ENCODE measurements around the gene B9D2.
A peak's percentile ranks its signal among the peaks of the same experiment; 100 is the strongest.

B9D2 gene

GRCh38 chr19:41325947-41326706 is 37.8 kb downstream of the B9D2 start:
- peak; percentile 15 for DNase-seq

DNA sequence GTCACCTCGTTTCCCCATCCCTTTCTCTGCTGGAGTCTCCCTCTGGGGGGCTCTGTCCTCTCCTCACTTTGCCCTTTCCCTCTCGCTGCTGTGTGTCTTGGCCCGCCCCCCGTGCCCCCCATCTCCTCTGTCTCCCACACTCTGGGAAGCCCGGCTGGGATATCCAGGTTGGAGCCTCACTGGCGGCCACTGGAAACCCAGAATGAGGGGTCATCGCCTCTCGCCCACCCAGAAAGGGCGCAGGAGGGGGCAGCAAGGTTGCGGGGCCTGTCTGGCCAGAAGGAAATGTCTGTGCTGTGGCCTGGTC is 38.4 kb downstream of the B9D2 start:
- no peak for DNase-seq

DNA sequence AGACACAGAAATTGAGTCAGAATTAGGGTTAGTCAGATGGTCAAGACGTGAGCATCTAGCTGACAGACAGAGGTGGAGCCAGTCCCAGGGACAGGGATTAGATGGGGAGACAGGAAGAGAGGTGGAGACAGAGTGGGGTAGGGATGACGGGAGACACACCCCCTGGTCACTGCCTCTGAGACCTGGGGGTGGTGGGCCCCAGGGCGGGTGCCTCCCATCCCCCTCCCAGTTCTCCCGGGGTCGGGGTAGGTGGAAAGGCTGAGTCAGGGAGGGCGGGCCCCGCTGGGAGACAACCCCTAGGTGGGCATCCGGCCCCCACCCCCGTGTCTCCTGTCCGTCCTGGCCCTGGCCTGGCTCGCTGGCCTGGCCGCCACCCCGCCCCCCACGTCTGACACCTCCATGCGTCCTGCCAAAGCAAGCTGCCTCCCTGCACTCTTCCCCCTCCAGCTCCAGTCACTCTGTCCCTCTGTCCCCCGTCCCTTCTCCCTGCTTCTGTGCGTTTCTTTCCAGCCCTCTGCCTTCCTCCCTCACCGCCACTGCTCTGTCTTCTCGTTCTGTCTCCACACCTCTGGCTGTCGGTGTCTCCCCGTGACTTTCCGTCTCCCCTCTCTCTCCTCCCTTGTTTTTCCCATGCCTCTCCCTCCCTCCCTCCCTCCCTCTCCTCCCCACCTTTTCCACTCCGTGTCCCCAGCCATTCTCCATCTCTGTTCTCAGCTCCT is 38.9 kb downstream of the B9D2 start:
- no peak for DNase-seq

GRCh38 chr19:41324231-41324702 is 39.7 kb downstream of the B9D2 start:
- DNase-seq, result no peak

DNA sequence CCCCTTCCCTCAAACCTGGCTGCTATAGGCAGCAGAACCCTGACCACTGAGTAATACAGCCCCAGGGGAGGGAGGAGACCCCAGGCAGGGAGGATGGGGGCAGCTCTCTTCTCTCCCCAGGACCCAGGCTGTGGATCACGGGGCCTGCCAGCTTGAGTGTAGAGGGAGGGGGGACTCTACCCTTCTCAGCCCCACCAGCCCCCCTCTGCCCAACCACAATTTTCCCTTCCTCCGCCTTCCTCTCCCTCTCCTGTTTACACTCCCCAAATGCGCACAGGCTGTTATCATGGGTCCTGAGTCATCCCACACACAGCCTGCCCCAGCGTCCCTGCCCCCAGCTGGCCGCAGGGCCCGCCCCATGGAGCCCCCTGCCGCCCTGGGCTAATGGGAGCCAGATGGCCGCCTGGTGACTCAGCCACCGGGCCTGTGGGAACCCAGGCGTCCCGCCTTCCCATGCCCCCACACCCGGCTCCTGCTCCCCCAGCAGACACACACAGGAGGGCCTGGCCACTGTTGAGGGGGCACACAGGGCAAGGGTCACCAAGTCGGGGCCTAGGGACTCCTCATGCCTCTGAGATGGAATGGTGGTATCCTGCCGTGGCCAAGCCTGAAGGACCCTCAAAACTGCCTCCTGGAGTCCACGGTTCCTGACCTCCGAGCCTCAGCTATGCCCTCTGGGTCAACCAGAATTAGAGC is 40.4 kb downstream of the B9D2 start:
- peak; percentile 82 for DNase-seq

GRCh38 chr19:41323023-41323422 is 40.9 kb downstream of the B9D2 start:
- no peak for DNase-seq

GRCh38 chr19:41322451-41322850 is 41.5 kb downstream of the B9D2 start:
- no peak for DNase-seq

DNA sequence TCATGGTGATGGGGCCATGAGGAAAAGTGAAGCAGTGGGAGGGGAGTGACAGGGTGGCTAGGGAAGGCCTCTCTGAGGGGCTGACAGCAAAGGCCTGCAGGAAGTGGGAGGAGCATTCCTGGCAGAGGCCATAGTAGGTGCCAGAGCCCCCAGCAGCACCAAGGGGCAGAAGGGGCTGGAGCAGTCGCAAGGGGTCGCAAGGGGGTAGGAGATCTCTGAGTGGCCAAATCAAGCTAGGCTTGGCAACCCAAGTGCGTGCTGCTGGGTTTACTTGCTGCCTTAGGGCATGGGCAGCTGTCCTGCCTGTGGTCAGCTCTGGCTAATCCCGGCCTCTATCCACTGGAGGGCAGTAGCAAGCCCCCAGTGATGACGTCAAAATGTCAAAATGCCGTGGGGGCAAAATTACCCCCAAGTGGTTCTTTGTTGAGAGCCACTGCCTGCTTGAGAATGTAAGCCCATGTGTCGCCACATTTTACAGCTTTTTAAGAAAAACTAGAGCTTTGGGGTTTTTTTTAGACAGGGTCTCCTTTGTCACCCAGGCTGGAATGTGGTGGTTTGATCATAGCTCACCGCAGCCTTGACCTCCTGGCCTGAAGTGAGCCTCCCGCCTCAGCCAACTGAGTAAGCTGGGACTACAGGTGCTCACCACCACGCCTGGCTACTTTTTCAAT is 42.2 kb downstream of the B9D2 start:
- DNase-seq, result peak; percentile 52

- DNase-seq, result no peak
Observed at GRCh38 chr19:41321204-41321599, 42.7 kb downstream of the B9D2 start.

GRCh38 chr19:41320568-41320967 is 43.4 kb downstream of the B9D2 start:
- no peak for DNase-seq

GRCh38 chr19:41320185-41320518 is 43.8 kb downstream of the B9D2 start:
- no peak for DNase-seq

- DNase-seq, result no peak
Observed at GRCh38 chr19:41319500-41320184, 44.3 kb downstream of the B9D2 start.

DNA sequence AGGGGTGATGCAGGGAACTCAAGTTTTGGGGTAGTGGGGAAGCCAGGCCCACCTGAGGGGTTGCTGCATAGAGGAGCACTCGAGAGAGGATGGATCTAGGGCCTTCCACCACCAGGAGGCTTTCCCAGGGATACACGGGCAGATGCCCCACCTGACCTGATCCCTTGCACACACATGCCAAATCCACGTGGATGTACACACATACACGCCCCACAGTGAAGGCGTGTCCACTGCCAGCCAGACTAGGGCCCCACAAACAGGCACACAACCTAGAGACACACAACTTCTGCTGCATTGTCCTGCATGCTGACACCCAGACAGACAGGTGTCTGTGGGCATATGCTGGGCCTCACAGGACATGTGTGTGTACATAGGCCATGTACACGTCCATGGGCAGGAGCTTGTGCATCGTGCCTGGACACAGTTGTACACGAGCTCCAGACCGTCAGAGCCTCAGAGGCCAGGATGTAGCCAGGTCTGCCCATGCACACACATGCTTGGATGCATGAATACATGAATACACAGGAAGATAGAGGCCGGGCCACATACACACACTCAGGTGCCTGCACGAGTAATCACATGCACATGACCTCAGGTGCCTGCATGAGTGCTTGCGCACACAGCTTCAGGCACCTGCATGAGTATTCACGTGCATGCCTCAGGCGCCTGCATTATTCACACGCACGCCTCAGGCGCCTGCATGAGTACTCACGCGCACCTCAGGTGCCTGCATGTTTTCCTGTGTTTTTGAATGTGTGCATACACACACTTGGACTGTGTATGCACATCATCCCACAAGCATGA is 45.1 kb downstream of the B9D2 start:
- no peak for DNase-seq

DNA sequence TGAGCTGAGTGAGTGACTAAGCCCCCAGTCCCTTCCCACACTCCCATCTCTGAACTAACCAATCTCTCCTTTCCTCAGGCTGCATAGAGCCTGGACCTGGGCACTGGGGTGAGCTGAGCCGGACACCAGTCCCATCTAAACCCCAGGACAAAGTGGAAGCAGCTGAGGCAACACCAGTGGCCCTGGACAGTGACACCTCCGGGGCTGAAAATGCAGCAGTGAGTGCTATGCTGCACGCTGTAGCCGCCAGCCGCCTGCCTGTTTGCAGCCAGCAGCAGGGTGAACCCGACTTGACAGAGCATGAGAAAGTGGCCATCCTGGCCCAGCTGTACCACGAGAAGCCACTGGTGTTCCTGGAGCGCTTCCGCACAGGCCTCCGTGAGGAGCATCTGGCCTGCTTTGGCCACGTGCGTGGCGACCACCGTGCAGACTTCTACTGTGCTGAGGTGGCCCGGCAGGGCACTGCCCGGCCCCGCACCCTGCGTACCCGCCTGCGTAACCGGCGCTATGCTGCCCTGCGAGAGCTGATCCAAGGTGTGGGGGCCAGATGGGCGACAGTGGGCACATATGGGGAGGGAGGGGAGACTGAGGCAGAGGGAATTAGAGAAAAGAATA is 47.5 kb downstream of the B9D2 start:
- no peak for DNase-seq

- DNase-seq, result no peak
Observed at GRCh38 chr19:41311613-41312012, 52.3 kb downstream of the B9D2 start.

DNA sequence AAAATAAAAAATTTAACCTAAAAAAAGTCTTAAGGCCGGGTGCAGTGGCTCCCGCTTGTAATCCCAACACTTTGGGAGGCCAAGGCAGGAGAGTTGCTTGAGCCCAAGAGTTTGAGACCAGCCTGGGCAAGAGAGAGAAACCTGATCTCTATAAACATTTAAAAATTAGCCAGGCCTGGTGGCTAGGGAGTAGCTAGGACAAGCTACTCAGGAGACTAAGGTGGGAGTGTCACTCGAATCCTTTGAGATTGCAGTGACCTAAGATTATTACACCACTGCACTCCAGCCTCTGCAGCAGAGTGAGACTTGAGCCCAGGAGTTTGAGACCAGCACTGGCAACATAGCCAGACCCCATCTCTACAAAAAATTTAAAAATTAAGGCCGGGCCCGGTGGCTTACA is 52.9 kb downstream of the B9D2 start:
- DNase-seq, result no peak

- peak; percentile 40 for DNase-seq
Observed at GRCh38 chr19:41310033-41310831, 53.7 kb downstream of the B9D2 start, which contains the start of gene CCDC97. Gene CCDC97 (plus strand): TSS chr19:41310172. CDS start chr19:41310311, 139 bp downstream.

DNA sequence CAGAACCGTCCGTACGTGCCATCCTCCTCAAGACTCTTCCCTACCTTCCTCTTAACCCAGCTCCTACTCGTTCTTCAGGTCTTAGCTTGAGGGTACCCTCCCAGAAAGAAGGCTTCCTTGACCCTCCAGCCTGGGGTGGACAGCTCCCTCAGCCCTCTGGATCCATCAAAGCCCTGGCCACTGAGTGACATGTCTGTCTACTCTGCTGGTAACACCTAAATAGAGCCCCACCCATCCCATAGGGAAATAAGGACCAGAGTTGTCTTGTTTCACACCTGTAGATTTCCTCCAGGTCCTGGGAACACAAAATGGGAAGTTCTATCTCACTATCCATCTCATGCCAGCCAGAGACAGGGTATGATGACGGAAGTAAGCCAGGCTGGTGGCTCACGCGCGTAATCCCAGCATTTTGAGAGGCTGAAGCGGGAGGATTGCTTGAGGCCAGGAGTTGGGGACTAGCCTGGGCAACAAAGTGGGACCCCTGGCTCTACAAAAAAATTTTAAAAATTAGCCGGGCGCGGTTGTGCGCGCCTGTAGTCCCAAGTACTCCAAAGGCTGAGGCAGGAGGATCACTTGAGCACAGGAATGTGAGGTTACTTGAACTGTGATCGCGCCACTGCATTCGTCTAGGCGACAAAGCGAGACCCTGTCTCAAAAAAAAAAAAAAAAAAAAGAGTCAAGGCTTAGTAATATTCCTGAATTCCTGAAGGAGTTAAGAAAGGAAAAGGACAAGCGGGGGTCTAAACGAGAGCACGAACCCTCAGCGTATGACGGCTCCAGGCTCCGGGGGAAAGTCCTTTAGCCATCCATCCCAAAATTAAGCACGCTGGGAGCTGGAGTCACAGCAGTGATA is 54.5 kb downstream of the B9D2 start:
- DNase-seq, result no peak

GRCh38 chr19:41308450-41309179 is 55.3 kb downstream of the B9D2 start:
- DNase-seq, result peak; percentile 80
